Ascending aorta (tissue), 2 donors: ENCODE data around the gene NHEJ1. TPM values are rescaled to one million over a fixed set of nuclear protein-coding genes. Genes with fewer than 3 reads are reported as not detected.

Source experiments
- DNase-seq, 2 donors: peaks; one replicate each; pipeline ENCODE4 v3.0.0-alpha.2; 2019; ENCODE audit warnings: low spot score in 2 of 2
- H3K27ac ChIP-seq, 2 donors: fragments of 200-600 bp; sonication (generic); one replicate each; pipeline ENCODE4 v1.5.1; 2016 to 2017; ENCODE audit warnings: mild to moderate bottlenecking in 1 of 2
- H3K27me3 ChIP-seq: fragments of 200-600 bp; sonication (generic); one replicate; pipeline ENCODE4 v1.5.1; 2017
- H3K36me3 ChIP-seq, 2 donors: fragments of 200-600 bp; sonication (generic); one replicate each; pipeline ENCODE4 v1.5.1; 2016
- H3K4me1 ChIP-seq, 2 donors: fragments of 200-600 bp; sonication (generic); one replicate each; pipeline ENCODE4 v1.5.1; 2016 to 2017; ENCODE audit warnings: mild to moderate bottlenecking in 1 of 2
- H3K4me3 ChIP-seq, 2 donors: fragments of 200-600 bp; sonication (generic); one replicate each; pipeline ENCODE4 v1.5.1; 2016 to 2017; ENCODE audit warnings: mild to moderate bottlenecking in 1 of 2
- H3K9me3 ChIP-seq, 2 donors: fragments of 200-600 bp; sonication (generic); one replicate each; pipeline ENCODE4 v1.5.1; 2016
- CTCF ChIP-seq, 3 experiments: fragments of 200-600 bp in 2 of 3; fragments of 450-650 bp in 1 of 3; sonication (generic) in 2 of 3; IDR thresholded peaks; one replicate each; pipeline ENCODE4 v1.5.1; 2016 to 2019; ENCODE audit warnings: antibody characterized with exemption in 3 of 3, mild to moderate bottlenecking in 1 of 3, moderate library complexity in 1 of 3
- intact Hi-C: fragments of 100-400 bp; cut with DNase I; formaldehyde crosslinking; loops from one replicate; pipeline ENCODE4 v1.15.1; 2023
- total RNA-seq: library from RNA; depleted of rRNA; stranded (reverse); fragments of >200 nt; gene quantifications from one replicate; pipeline ENCODE4 v1.1.0, GENCODE V29; 2016

NHEJ1 gene
- total RNA-seq, 1 donor from 2014 or later = 21.6 TPM

- no peak overlapping the region for H3K4me3 ChIP-seq
- intact Hi-C loops = no loop called here
- TF ChIP-seq CTCF (IDR thresholded peaks at IDR 0.05) = no peak
Observed at GRCh38 chr2:219072741-219073250, 87.8 kb downstream of the NHEJ1 start.

DNA sequence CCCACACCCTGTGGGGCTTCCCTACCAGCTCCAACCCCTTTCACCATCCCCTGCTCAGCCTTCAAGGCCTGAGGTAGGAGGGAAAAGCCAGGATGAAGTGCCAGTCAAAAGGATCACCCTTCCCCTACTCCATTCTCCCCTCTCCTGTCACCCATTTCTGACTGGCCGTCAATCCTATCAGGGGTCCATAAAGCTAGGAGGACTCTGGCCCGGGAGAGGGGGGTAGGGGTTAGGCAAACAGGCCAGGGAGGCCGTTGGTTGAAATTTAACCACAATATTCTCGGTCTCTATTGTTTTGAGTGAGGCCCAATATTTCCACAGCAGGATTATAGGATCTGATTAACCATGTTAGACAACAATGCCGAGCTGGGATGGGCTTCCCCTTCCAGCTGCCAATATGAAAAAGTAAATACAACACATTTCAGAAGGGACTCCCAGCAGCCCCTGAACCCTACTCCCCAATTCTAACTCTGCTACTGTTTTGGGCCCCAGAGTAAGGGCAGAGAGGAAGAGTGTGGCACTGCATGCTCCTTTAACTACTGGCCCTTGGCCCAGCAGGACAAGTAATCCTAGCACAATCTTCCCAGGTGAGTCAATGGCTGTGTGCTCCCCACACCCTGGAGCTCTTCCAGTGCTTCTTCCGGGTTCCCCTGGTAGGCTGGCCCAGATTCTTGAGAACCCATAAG lies 89.3 kb downstream of the NHEJ1 start:
- no peaks in the 10 kb centered on the region for H3K9me3 ChIP-seq
- H3K36me3 ChIP-seq = peaks cover 0 to 17% of the 10 kb centered on the region in 2 donors
- intact Hi-C loops = no loop called here
- H3K27me3 ChIP-seq = no peaks in the 10 kb centered on the region
- H3K27ac ChIP-seq = no peak overlapping the region
- H3K4me3 ChIP-seq = no peak overlapping the region
- H3K4me1 ChIP-seq = no peaks in the 10 kb centered on the region
- TF ChIP-seq CTCF (IDR thresholded peaks at IDR 0.05) = no peak
- no peak for DNase-seq

More at GRCh38 chr2:219072741-219073250, 87.8 kb downstream of the NHEJ1 start:
- Histone ChIP-seq H3K9me3 (no peaks in the 10 kb centered on the region), H3K4me1 (no peaks in the 10 kb centered on the region), H3K36me3 (peaks cover 9 to 27% of the 10 kb centered on the region in 2 donors), H3K27ac (no peak overlapping the region), H3K27me3 (no peaks in the 10 kb centered on the region)
- DNase-seq = no peak

DNA sequence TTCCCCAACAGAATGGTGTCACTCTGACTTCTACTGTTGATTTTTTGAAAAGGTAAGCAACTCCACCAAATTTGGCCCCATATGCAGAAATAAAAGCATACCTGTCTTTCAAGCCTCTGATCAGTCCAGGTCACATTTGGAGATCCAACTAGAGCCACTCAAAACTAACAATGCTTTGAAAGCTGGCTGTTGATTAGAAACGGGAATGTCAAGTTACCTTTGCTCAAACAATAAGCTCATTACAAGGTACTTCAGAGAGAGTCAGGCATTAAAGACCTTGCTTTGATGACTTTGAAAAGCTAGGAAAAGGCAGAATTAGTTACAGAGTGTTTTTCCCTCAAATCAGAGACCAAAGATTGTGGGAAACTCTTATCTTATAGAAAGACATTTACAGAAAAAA lies 95.1 kb downstream of the NHEJ1 start:
- intact Hi-C loops = no loop called here
- no peak for DNase-seq
- Histone ChIP-seq H3K9me3 (no peaks in the 10 kb centered on the region), H3K27me3 (peaks cover 6% of the 10 kb centered on the region), H3K4me3 (no peak overlapping the region), H3K27ac (no peak overlapping the region), H3K4me1 (peaks cover 5% of the 10 kb centered on the region in 2 donors), H3K36me3 (no peaks in the 10 kb centered on the region)
- TF ChIP-seq CTCF (IDR thresholded peaks at IDR 0.05) = no peak

DNA sequence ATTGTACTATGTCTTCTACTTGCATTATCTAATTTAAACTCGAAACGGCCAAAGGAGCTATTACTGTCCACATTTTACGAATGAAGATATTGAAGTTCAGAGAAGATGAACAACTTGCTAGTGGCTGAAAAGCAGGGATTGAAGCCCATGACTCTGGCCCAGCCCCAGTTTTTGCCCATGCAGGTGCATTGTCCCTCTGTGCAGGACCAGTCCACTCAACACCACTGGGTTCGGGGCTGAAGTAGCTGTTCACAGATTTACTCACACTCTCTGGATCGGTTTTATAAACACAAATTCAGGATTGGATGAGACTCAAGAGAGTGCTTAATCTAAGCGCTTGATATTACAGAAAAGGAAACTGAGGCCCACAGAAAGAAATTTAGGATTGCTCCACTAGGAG lies 98.5 kb downstream of the NHEJ1 start:
- intact Hi-C loops = no loop called here
- TF ChIP-seq CTCF (IDR thresholded peaks at IDR 0.05) = no peak
- Histone ChIP-seq H3K4me3 (no peak overlapping the region), H3K4me1 (peaks cover 29 to 31% of the 10 kb centered on the region in 2 donors), H3K27ac (no peak overlapping the region), H3K9me3 (no peaks in the 10 kb centered on the region), H3K36me3 (no peaks in the 10 kb centered on the region), H3K27me3 (peaks cover 19% of the 10 kb centered on the region)
- DNase-seq = no peak

DNA sequence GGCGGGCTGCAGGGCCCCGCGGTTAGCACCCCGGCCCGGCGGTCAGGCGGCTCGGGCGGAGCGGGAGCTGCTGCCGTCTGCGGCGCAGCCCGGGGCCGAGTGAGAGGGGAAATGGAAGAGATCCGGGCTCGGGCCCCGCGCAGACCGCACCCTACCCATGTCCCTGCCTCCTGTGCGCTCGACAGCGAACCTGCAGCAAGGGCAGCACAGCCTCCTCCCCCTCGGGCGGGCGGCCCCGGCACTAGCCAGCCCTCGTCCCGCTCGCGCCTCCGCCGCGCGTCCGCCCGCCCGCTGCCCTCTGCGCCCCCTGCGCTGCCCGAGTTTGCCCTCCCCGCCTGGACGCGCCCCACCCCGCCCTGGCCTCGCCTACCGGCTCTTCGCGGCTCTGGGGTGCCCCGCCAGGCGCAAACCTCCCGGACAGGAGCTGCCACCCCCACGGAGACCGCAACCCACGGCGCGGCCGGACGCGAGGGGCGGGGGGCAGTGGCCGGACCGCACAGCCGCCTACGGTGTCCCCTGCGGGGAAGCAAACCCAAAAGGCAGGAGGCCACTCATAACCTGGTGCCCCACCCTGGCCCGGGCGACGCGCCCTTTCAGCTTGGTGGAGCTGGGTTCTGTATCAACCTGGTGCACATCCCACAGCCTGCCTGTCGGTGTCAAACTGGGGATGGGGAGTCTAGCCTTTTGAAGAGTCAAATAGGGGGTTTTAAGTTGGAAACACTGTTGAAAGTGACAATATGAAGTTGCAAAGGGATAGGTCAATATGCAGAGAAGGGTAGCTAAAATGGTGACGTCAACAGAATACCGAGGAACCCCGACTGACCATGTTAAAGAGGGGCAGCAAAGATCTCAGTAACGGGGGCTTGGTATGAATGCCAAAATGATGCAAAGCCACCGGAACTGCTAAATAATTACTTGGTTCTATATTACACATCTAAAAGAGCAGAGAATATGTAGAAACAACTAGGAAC lies 99.5 kb downstream of the NHEJ1 start, which contains the start of gene IHH:
IHH (minus strand) TSS at position 101 of the 971 bp plus-strand sequence. CDS start 454 bp downstream, outside the sequence.
- no peak for DNase-seq
- no peak for TF ChIP-seq CTCF (IDR thresholded peaks at IDR 0.05)
- peaks cover 19% of the 10 kb centered on the region for H3K27me3 ChIP-seq
- peak within 1 kb of the TSS; percentile 50 to 56 for H3K4me3 ChIP-seq
- H3K36me3 ChIP-seq = no peaks in the 10 kb centered on the region
- no peak within 1 kb of the TSS for H3K27ac ChIP-seq
- no peaks in the 10 kb centered on the region for H3K9me3 ChIP-seq
- H3K4me1 ChIP-seq = peaks cover 29 to 31% of the 10 kb centered on the region in 2 donors
- intact Hi-C loops = no loop called here
